ELR (cell line): Measurements from ENCODE around the gene KRT72.
"Not testable (repeated sequence)": the region's sequence is repeated elsewhere in the genome, so short reads cannot be mapped to it uniquely, and the experiment has no call there.

Experiments
- DNase-seq: peaks from one replicate; pipeline ENCODE4 v3.0.0-alpha.2; 2015; ENCODE audit warnings: low read depth

The KRT72 gene

GRCh38 chr12:52606581-52607218, 5.4 kb upstream of the KRT72 start:
- DNase-seq = no peak

- no peak for DNase-seq
Observed at GRCh38 chr12:52606096-52606495, 4.8 kb upstream of the KRT72 start.

GRCh38 chr12:52605542-52605941, 4.3 kb upstream of the KRT72 start:
- DNase-seq = no peak

GRCh38 chr12:52604859-52605258, 3.6 kb upstream of the KRT72 start:
- no peak for DNase-seq

GRCh38 chr12:52603314-52603713, 2.1 kb upstream of the KRT72 start:
- peak; percentile 34 for DNase-seq

GRCh38 chr12:52602552-52602951, 1.3 kb upstream of the KRT72 start:
- DNase-seq = no peak

- DNase-seq = no peak
Observed at GRCh38 chr12:52601671-52602070, 408 bp upstream of the KRT72 start.

- DNase-seq = no peak
Observed at GRCh38 chr12:52600475-52600874, 788 bp downstream of the KRT72 start.

GRCh38 chr12:52600071-52600470, 1.2 kb downstream of the KRT72 start:
- DNase-seq = no peak

- no peak for DNase-seq
Observed at GRCh38 chr12:52598966-52599365, 2.3 kb downstream of the KRT72 start.

- DNase-seq = not testable (repeated sequence)
Observed at GRCh38 chr12:52594237-52594636, 7.0 kb downstream of the KRT72 start.

- no peak for DNase-seq
Observed at GRCh38 chr12:52591521-52591920, 9.7 kb downstream of the KRT72 start.

- no peak for DNase-seq
Observed at GRCh38 chr12:52590021-52590420, 11.2 kb downstream of the KRT72 start.

- DNase-seq = no peak
Observed at GRCh38 chr12:52587563-52587962, 13.7 kb downstream of the KRT72 start.

- no peak for DNase-seq
Observed at GRCh38 chr12:52585946-52586345, 15.3 kb downstream of the KRT72 start.

GRCh38 chr12:52585066-52585465, 16.2 kb downstream of the KRT72 start:
- no peak for DNase-seq

GRCh38 chr12:52584156-52584682, 17.0 kb downstream of the KRT72 start:
- DNase-seq = no peak

- peak; percentile 69 for DNase-seq
Observed at GRCh38 chr12:52582971-52583456, 18.2 kb downstream of the KRT72 start.

GRCh38 chr12:52582486-52582885, 18.8 kb downstream of the KRT72 start:
- no peak for DNase-seq

- peak; percentile 30 for DNase-seq
Observed at GRCh38 chr12:52581481-52581880, 19.8 kb downstream of the KRT72 start.

- no peak for DNase-seq
Observed at GRCh38 chr12:52581066-52581465, 20.2 kb downstream of the KRT72 start.

- no peak for DNase-seq
Observed at GRCh38 chr12:52580496-52580895, 20.8 kb downstream of the KRT72 start.

- DNase-seq = no peak
Observed at GRCh38 chr12:52579468-52580465, 21.5 kb downstream of the KRT72 start.
